Measurements from ENCODE around the gene KIF9.
"Not testable (repeated sequence)": the region's sequence is repeated elsewhere in the genome, so short reads cannot be mapped to it uniquely, and the experiment has no call there.

Gene KIF9, protein sequence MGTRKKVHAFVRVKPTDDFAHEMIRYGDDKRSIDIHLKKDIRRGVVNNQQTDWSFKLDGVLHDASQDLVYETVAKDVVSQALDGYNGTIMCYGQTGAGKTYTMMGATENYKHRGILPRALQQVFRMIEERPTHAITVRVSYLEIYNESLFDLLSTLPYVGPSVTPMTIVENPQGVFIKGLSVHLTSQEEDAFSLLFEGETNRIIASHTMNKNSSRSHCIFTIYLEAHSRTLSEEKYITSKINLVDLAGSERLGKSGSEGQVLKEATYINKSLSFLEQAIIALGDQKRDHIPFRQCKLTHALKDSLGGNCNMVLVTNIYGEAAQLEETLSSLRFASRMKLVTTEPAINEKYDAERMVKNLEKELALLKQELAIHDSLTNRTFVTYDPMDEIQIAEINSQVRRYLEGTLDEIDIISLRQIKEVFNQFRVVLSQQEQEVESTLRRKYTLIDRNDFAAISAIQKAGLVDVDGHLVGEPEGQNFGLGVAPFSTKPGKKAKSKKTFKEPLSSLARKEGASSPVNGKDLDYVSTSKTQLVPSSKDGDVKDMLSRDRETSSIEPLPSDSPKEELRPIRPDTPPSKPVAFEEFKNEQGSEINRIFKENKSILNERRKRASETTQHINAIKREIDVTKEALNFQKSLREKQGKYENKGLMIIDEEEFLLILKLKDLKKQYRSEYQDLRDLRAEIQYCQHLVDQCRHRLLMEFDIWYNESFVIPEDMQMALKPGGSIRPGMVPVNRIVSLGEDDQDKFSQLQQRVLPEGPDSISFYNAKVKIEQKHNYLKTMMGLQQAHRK
- total RNA-seq = 8.9 to 14.3 (median 13.6) reads per million in 4 donors

DNA sequence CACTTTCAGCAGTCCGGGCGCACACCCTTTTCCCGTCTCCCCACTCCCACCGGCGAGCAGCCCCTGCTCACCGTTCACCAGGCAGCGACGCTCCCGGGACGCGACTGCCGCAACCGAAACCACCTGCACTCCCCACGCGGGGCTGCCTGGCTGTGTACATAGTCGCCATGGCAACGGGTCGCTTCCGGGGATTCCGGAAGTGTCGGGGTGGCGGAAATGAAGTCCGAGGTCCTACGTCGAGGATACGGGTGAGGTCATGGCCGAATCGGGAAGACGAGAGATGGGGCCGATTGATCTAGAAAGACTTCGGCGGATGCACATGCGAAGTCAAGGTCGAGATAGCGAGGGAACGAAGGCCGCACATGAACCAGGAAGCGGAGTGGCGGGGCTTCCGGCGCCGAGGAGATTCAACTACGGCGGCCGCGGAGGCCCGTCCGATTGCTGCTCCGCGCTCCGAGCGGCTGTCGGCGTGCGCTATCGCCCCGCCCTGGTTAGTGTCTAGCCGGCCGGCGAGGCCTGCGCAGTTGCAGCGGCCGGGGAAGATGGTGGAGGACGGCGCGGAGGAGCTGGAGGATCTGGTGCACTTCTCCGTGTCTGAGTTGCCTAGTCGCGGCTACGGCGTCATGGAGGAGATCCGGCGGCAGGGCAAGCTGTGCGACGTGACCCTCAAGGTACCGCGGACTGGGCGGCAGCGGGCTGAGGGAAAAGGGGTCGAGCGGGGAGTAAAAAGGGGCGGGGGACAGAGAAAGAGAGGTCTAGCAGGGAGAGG lies at the start of gene KIF9, which contains the start of gene KLHL18:
Gene KIF9, minus strand, starts transcription at position 376 of the 769 bp plus-strand sequence. CDS start 5,425 bp downstream, outside the sequence.
Gene KLHL18, plus strand, starts transcription at position 521 of the 769 bp plus-strand sequence. Its CDS starts 22 bp downstream, at position 543.
- DNase-seq = peak; percentile 95 to 99 (median 96)

DNA sequence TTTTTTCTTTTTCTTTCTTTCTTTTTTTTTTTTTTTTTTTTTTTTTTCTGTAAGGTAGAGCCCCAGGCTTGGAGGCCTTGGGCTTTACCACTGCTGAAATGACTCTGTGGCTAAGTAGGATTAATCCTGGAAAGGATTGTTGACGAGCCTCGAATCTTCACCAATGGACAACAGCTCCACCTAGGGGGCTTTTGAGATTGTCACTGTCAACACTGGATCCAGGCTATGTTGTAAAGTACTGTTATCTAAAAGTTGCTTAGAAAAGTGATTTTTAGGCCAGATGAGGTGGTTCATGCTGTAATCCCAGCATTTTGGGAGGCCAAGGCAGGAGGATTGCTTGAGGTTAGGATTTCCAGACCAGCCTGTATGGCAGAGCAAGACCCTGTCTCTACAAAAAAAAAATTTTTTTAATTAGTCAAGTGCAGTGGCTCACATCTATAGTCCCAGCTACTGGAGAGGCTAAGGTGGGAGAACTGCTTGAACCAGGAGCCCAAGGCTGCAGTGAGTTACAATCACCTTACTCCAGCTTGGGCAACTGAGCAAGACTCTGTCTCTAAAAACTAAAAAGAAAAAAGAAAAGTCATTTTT lies 41.8 kb upstream of the KIF9 start:
- peak in 4 of 5 donors; percentile 15 to 42 (median 23) for DNase-seq

DNA sequence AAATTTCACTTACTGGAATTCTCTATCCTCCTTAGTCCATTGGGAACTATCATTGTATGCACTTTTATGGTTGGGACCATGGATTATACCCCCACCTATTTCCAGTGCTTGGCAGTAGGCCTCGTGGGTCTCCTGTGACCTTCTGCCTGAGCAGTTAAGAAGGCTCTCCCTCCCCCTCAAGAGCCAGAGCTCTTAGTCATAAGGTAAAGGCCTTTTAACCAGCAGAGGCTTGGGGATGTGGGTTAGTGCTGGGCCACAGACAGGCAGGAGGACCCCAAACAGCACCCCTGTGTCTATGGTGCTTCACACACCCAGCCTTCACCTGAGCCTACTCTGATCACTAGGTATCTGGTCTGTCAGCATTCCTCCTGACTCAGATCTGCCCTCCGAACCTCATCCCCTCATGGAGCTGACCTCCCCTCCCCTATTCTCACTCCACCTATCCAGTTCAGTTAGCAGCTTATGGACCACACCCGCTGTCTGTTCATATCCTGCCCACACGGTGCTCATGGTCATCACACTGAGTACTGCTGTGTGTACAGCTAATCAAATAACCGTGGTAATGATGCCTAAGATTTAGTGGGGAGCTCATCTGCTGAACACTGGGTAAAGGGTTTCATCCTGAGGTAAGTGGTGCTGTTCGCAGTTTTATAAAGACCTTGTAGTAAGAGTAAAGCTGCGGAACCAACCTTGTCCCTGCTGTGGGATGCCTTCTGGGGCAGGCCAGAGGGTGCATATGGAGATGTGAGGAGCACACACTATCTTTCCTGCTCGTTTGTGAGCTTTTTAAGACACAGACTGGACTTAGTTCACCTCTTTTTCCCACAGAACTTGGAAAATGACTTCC lies 41.1 kb upstream of the KIF9 start:
- DNase-seq = no peak

DNA sequence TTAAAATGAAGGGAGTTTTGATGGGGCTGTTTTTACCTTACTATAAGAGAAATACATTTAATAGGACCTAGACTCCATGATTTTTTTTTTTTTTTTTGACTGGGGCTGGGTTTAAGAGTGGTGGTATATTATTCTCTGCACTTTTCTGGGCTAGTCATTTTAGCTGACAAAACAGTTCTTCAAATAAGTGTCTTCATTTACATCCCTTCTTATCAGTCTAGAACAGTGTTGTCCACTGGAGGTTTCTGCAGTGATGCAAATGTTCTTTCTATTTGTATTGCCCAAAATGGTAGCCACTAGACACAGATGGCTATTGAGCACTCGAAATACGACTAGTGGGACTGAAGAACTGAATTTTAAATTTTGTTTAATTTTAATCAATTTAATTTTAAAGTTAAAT lies 37.4 kb upstream of the KIF9 start:
- DNase-seq = no peak

DNA sequence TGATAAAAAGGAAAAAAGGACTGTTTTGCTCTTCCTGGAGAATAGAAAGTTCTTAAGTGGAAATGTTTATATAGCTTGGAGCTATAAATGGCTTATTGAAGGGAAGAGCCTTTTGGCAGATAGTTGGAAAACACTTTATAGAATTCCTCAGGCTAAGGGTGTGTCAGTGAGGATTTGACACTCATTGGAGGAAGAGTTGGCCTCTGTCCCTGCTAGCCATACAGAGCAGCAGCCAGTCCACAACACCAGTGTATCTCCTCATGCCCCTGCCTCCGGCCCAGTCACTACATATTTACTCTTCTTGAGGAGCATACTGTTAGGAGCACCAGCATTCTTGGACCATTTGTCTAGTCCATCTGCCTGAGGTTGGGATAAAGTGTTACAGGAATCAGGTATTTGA lies 36.3 kb upstream of the KIF9 start:
- no peak for DNase-seq

DNA sequence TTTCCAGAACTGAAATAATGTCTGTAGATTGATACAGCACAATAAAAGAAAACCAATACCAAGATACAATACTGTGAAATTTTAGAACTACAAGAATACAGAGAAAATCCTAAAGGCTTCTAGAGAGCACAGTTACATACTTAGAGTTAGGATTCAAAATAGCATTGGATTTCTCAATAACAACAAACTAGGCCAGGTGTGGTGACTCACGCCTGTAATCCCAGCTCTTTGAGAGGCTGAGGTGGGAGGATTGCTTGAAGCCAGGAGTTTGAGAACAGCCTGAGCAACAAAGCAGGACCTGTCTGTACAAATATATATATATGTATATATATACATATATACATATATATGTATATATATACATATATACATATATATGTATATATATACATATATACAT lies 33.6 kb upstream of the KIF9 start:
- DNase-seq = not testable (repeated sequence)

DNA sequence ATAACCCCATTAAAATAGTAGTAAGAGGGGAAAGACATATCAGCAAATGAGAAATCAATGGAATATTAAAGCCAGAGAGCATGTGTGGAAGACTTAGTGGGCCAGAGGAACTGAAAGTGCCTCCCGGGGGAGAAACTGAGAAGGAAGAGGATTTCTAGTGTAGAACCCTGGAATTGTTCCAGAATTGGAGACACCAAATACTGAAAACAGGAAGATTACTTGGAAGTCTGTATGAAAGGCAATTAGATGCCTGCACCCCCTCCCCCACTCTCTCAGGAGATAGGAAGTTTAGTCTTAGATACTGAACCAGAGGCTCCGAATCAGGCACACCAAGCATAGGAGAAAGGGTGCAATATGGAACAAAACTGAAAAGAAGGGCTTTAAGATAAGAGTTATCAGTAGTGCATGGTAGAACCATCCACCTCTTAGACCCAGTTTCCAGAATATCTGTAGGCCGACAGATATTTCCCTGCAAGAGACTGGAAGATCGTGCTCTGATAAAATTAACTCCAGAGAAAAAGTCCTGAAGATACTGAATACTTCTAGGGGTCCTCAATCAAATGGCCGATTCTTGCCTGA lies 32.6 kb upstream of the KIF9 start:
- no peak for DNase-seq

DNA sequence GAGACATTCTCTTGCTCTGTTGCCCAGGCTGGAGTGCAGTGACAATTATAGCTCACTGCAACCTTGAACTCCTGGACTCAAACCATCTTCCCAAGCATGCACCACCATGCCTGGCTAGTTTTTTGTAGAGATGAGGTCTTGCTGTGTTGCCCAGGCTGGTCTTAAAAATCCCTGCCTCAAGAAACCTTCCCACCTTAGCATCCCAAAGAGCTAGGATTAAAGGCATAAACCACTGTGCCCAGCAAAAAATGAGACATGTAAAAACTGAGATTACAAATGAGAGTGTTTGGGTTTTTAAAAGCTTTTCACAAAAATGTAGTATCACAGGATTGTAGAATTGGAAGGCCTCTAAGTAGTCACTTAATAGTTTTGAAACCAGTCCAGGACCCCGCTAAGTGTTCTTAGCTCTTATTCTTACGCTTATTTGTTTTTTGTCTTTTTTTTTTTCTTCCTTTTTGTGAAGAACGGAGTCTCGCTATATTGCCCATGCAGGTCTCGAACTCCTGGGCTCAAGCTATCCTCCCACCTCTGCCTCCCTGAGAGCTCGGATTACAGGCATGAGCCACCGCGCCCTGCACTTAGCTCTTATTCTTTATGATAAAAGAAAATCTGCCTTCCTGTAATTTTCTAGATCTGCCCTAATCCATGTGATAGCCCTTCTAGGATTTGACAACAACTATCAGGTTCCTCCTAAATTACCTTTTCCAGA lies 31.6 kb upstream of the KIF9 start:
- no peak for DNase-seq

DNA sequence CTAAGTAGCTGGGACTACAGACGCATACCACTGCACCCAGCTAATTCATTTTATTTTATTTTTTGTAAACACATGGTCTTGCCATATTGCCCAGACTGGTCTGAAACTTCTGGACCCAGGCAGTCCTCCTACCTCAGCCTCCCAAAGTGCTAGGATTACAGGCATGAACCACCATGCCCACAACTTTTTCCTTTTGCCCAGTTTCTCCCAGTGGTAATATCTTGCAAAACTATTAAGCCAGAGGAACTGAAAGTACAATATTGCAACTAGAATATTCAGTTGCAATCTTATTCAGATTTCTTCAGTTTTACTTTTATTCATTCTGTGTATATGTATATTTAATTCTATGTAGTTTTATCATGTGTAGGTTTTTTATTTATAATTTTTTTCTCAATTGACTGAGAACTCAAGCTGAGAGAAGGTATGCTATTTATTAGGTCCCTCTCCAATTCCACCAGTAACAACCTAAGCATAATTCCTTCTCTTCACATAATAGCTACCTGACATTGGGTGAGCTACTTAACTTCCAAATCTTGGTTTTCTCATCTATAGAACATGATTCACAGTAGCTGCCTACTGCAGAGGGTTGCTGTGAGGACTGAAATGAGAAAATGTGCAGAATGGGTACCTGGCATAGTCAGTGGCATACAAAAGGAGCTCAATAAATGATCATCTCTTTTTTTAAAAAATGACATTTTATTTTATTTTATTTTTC lies 30.9 kb upstream of the KIF9 start:
- DNase-seq = no peak

DNA sequence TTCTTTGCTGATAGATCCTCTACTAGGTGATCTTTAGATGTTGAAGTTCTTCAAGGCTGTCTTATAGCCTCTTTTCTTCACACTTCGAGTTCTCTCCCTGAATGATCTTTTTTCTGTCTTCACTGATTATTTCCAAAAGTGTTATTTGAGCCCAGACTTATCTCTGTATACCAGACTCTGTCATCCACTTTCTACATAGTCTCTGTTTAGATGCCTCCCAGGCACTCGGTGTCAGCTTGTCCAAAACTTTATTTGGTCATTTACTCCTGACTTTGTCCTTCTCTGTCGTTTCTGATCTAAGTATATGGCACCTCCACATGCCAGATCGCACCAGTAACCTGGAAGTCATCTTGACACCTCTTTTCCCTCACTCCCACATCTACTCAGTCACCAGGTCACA lies 27.8 kb upstream of the KIF9 start:
- DNase-seq = no peak

DNA sequence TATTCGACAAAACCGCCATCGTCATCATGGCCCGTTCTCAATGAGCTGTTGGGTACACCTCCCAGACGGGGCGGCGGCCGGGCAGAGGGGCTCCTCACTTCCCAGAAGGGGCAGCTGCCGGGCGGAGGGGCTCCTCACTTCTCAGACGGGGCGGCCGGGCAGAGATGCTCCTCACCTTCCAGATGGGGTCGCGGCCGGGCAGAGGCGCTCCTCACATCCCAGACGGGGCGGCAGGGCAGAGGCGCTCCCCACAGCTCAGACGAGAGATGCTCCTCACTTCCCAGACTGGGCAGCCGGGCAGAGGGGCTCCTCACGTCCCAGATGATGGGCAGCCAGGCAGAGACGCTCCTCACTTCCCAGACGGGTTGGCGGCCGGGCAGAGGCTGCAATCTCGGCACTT lies 26.6 kb upstream of the KIF9 start:
- not testable (repeated sequence) for DNase-seq

DNA sequence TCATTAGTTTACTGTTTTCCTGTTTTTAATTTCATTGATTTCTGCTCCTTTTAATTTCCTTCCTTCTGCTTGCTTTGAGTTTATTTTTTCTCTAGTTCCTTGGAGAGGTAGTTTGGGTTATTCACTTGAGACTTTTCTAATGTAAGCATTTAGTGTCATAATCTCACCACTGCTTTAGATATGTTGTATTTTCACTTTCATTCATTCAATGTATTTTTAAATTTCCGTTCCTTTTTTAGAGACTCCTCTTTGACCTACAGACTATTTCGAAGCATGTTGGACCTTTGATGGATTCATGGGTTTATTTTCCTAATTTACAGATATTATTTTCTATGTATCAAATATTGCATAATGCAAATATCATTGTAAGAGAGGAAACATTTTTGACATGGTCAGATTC lies 23.4 kb upstream of the KIF9 start:
- DNase-seq = no peak

DNA sequence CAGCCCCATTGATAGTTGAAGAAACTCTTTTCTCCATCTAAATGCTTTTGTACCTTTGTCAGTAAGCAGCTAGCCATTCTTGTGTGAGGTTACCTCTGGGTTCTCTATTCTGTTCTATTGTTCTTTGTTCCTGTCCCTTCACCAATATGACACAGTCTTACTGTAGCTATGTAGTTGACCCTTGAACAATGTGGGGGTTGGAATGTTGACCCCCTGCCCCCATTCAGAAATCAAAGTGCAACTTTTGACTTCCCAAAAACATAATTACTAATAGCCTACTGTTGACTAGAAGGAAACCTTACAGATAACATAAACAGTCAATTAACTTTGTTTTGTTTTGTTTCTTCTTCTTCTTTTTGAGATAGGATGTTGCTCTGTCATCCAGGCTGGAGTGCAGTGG lies 18.9 kb upstream of the KIF9 start:
- no peak for DNase-seq

DNA sequence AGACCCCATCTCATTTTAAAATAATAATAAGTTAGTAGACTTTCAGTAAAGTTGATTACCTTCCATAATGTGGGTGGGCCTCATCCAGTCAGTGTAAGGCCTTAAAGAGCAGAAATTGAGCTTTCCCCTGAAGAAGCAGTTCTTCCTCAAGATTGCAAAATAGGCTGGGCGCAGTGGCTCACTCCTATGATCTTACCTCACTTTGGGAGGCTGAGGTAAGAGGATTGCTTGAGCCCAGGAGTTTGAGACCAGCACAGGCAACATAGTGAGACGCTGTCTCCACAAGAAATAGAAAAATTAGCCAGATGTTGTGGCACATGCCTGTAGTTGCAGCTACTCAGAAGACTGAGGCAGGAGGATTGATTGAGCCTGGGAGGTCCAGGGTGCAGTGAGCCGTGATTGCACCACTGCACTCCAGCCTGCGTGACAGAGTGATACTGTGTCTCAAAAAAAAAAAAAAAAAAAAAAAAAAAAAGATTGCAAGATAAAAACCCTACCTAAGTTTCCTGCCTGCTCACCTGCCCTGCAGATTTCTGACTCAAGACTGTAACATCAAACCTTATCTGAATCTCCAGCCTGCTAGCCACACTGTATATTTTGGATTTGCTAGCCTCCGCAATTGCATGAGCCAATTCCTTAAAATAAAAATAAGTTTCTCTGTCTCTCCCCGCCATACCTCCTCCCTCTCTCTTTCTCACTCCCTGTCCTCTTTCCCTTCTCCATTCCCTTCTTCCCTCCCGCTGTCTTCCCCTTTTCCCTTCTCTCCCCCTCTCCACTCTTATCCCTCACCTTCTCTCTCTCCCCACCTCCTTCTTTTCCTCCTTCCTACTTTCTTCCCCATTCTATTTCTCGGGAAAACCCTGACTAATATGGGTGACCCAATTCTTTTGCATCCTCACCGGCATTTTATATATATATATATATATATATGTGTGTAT lies 17.1 kb upstream of the KIF9 start:
- no peak for DNase-seq

DNA sequence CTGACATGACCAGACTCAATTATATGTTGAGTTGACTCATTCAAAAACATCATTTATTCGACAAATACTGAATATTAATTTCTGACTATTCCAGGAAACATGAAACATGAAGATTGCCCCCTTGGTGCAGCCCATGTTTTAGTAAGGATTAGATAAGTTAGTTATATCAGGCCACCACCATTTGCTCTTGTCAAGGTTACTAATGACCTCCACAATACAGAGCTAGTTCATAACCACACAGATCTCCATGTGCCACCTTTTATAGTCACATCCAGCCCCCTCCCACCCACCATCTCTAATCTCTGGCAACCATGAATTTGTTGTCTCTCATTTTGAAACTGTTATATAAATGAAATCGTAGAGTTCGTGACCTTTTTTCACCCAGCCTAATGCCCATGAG lies 15.8 kb upstream of the KIF9 start:
- DNase-seq = no peak

DNA sequence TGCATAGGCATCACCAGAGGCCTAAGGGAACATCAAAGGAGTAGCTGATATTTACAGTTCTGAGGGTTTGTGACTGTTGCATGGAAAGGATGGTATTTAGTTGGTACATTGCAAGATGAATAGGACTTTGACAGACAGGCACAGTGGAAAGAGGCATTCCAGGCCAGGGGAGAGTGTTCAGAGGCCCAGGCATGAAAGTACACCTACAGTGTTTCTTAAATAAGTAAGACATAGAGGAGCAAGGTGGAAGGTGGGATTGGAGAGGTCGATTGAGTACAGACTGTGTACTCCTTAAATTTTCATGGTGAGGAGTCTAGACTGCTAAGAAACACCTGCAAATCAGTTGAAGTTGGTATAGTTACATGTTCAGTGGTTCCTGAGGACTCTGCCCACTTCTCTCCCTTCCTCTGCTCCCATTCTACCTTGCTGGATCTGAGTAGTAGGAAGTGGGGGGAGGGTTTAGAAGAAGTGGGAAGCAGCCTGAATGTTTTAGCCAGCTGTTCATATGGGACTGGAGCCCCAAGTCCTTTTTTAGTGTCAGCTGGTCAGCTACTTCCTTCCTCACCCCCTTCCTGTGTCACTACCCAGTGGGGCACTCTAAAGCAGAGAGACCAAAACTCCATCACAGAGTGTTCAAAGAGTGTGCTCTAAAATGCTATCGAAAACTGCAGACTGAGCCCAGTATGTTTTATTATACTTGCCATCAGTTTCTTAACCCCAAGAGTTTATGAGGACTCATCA lies 14.1 kb upstream of the KIF9 start:
- DNase-seq = no peak

DNA sequence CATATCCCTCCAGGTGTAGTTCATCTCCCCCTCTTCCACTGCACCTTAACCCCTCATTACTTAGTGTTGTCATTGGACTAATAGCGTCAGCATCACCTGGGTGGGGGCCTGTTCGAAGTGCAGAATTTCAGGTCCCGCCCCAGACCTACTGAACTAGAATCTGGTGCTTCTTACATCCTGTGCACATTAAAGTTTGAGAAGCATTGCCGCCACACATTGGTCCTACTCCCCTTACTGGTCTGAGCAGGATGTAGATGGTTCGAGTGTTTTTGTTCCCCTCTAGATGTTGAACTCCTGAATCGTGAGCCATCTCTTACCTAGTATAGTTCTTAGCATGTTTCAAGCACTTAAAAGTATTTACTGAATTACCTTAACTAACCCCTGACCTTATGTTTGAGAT lies 13.4 kb upstream of the KIF9 start:
- DNase-seq = no peak

DNA sequence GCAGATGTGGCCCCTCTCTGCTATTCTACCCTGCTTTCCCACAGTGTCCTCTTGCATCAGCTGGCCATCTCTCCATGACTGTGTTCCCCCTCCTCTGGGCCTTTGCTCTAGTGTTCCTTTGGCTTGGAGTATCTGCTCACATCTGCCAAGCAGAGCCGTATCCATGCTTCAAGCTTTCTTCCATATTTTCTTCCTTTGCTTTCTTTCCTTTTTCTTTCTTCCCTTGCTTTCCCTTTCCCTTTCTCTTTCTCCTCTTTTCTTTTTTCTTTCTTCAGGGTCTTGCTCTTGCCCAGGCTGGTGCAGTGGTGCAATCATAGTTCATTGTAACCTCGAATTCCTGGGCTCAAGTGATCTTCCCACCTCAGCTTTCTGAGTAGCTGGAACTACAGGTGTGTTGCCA lies 12.7 kb upstream of the KIF9 start:
- no peak for DNase-seq
